HG02610 (cell line): ENCODE data around the gene WWTR1.

Experiments used
- ATAC-seq: cut with Tn5 transposase; IDR thresholded peaks from one replicate; pipeline ENCODE4 v1.9.1; 2021; ENCODE audit warnings: mild to moderate bottlenecking, moderate library complexity; ENCODE audit not compliant: unreplicated experiment

Gene WWTR1

DNA sequence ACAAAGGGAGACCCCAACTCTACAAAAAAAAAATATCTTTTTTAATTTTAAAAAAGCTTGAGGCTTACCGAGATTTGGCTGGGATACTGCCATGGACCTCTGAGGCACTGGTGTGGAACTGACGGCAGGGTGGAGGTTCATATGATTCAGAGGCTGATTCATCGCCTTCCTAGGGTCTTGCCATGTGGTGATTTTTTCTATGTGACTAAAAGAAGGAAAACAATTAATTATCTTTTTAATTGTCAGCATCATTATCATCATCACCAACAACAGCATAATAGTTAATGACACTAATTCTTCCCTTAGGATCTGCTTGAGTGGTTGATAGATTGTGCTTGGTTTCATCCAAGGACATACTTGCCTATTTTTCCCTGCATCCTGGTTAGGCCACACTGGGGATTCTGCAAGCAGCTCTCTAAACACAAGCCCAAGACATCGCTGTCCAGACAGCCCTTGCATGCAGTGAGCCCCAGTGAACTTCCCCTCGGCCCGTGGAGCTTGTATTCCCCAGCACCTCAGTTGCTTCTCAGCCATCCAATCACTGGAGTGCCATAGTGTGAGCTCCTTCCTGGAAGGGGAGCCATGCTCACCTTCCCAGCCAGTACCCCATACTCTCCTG lies 84.9 kb downstream of the WWTR1 start:
- ATAC-seq, result no peak

DNA sequence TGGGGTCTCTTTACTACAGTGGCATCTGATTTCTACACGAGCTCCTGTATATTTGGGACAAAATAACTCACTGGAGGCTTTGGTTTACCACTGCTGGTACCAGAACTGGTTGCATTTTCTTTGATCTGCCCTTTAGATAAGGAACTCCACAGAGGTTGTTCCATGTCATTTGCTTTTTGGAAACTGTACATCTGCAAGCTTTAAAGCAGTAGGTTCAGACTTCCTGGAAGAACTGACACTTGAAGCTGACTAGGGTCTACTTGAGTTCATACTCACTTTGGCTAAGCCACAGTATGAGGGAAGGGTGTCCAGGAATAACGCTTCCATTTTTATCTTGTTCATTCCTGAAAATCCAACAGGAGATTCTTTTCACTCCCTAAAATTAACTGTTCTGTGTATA lies 86.4 kb downstream of the WWTR1 start:
- ATAC-seq, result no peak

DNA sequence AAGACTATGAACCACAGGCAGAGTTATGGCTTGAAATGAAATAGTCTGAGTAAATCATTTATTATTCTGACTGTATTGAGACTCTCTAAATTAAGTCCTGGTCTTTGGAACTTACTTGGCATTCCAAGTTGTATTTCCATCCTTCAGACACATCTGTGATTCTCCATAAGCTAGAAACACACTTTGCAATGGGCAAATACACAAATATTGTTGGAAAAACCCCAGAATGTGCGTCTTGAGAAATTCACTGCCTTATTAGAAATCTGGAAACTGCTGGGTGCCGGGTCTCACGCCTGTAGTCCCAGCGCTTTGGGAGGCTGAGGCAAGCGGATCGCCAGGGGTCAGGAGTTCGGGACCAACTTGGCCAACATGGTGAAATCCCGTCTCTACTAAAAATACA lies 87.8 kb downstream of the WWTR1 start:
- ATAC-seq, result no peak

DNA sequence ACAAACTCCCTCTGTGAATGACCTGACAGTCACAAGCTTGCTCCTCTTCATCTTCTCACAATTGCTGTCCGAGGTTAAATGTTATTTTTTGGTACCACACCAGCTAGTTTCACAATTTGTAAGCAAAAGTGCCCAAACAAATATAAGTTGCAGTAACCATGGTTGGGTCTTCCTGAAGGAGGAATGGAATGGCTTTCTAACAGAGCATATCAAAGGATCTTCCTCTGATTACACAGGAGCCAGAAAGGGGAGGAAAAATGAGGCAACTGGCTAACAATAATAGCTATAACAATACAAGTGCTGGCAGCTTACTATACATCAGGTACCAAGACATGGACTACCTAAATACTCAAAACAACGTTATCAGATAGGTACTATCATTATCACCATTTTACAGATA lies 90.4 kb downstream of the WWTR1 start:
- ATAC-seq, result no peak

DNA sequence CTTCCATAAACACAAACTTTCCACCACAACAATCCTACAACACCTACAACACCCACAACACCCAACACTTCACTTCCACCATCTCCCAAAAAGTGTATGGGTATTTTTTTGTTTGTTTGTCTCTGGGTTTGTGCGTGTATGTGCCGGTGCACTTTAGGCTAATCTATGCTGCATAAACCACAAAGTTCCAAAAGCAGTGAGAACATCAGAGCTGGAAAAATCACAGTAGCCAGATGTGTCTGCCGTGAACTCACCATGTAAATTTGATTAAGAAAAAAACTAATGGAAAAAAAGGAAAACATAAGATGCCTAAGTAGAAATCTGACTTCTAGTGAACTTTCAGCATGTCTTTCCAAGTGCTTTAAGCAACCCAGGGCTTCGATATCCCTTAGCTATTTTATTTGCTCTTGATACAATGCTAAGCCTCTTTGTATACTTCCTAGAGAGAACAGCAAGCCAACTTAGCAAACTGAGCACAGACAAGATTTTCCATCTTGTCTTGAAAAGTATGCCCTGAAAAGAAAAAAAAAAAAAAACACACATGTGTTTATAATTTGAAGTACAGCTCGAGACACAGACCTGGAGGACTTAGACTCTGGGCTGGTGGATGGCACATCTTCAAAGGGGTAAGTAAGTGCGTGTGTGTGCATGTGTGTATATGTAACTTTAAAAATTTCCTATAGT lies 91.4 kb downstream of the WWTR1 start:
- no peak for ATAC-seq

DNA sequence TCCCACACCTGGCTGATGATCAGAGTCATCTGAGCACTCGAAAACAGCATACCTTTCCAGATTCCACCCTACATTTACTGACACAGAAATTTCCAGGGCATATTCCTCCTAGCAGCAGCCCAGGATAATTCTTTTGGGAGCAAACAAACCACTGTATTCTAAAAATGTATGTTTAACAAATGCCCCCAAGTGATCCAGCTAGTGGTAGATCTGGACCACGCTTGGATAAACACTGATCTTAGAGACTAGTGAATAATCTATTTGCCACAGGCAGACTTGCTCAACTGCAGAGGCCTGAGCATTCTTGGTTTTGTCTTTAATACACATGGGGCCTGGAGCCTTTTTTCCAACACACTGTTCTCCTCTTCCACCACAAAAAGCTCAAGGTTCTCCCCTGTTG lies 93.7 kb downstream of the WWTR1 start:
- ATAC-seq, result no peak

DNA sequence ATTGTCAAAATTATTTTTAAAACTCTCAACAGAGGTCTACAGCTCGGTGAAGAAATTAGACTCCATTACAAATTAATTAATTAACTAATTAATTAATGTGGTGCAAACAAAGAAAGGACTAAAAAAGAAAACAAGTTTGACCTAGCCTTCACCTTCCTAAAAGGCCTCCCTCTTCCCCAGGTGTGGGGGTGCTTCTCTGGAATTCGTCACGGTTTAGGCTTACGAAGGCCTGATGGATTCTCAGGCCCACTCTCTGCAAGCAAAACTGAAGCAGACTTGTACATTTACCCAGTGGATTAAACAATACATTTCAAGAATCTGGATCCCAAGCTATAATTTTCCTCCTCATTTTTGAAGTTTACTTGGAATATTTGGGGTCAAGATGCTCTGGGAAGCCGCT lies 94.7 kb downstream of the WWTR1 start:
- no peak for ATAC-seq

DNA sequence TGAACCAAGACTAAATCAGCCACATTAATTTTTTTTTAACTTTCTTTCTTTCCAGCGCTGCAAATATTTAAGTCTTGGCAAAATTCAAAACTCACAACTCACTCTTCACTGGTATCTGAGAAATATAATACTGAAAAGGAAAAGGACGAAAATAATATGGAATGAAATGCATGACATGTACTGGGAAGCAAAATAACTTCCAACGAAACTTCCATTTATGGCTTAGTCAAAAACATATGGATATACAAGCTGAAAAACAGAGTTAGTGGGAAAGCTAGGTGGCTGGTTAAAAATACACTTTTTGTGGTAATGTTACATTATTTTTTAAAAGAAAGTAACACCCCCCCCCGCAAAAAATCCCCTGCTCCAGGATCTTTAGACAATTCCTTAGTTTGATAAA lies 97.2 kb downstream of the WWTR1 start:
- no peak for ATAC-seq

DNA sequence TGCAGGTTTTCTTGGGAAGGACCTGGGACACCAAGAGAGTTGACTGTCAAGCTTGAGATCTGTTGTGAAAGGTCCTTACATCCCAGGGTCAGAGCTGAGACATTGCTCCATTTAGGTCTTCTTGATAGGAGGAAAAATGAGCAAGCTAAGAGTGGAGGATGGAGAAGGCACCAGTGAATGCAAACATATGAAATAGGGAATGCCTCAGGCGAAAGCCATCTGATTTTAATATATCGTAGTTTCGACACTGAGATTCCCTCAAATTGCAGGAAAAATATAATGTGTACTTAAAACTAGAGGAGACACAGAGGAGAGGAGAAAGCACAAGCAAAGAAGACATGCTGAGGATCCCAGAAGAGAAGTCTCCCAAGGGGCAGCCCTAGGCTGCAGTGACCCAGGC lies 97.8 kb downstream of the WWTR1 start:
- no peak for ATAC-seq

DNA sequence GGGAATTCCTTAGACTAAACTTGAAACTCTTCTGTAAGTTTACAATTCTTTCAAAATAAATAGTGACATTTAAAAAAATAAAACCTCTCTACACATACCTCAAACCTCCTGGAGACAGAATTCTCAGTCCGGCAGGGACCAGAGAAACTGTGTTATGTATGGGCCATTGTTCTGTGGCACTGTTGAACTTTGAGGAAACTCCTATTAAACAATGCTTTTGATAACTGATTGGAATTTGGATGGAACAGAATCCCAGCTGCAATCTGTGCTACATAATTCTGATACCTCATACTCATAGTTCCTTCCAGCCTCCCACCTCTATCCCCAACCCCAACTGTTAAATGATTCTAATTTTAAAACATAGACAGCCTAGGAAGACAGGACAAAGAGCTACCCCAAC lies 98.3 kb downstream of the WWTR1 start:
- no peak for ATAC-seq

DNA sequence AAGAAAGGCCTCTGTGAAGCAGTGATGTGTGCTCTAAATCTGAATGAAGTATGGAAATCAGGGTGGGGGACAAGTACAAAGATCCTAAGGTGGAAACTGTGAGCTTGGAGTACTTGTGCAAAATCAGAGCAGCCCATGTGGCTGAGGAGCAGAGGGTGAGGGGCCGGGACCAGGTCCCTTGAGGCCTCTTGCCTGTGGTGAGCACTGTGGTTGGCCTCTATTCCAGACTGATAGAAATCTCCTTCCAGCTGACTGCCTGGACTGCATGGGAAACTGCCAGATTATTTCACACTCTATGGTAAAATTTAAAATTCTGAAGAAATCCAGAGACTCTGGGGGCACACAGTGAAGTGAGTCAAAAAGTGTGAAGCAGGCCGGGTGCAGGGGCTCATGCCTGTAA lies 101.9 kb downstream of the WWTR1 start:
- ATAC-seq, result no peak

DNA sequence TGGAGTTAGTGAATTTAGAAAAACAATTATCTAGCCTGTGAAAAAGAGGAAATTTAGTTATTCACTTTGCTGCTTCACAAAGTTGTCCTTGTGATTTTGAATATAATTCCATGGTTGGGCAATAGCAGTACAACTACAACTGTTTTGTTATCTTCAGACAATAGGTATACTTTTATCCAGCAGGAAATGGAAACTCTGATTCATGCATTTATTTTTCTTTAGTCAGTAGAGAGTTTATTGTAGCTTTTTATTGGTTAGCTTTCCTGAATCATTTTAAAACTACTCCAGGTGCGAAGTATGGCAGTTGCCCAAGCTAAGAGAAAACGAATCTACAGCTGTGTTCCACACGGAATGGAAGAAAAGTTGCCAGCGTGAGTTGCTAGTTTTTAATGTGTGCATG lies 103.0 kb downstream of the WWTR1 start:
- ATAC-seq, result no peak

DNA sequence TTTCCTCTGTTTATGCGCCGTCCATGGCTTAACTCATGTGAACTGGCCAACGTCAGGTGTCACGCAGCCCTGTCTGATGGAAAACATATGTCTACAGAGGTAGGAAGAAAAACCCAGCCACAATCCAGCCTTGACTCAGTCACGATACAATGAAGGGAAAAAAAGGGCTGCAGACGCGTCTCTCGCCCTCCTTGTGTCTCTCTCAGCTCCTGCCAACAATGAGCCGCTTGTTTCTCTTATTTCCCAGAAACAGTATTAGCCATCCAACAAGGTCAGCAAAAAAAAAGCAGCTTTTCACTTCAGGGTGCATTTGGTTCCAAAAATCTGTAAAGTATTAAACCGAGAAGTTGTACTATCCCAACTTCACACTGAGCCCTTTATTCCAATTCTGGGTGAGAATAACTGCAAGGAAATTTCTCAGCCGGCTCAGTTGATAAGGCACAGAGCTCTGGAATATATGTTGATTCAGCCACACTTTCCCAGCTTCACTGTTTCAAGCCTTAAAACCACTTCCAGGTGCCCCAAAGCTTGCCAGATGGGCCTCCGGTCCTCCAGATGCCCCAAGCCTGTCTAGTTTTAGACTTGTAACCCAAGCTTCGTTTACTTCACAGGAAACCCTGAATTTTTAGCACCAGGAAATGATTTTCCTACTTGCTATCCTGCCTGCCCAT lies 103.9 kb downstream of the WWTR1 start:
- no peak for ATAC-seq

DNA sequence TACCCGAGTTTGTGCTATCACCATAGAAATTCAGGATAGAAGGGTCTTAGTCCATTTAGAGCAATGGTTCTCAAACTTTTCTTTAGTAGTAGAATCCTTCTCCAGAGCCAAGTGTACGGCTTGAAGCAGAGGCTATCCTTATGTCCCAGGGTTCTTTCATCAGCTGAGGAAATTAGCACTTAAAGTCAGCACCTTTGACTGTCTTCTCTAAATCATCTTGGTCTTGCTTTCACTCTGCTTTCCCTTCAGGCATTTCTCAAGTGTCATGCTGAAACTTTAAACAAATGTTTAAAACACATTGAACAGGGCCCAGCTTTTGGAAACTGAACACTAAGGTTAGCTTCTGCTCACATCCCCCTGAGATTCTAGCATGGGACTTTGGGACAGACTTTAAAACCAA lies 105.1 kb downstream of the WWTR1 start:
- no peak for ATAC-seq

DNA sequence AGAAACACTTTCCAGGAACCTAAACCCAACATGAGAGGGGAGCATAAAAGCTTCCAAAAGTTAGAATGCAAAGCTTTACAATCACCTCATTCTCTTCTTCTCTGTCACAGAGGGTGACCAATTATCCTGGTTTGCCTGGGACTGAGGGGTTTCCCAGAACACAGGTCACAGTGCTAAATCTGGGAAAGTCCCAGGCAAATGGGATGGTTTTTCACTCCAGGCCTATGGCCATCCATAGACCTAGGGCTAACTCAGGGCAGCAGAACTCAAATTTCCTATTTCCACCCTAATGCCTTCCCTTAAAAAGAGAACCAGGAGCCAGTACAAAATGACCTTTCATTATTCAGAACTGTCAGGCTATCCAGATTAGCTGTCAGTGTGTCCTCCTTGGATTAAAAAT lies 106.3 kb downstream of the WWTR1 start:
- ATAC-seq, result no peak

DNA sequence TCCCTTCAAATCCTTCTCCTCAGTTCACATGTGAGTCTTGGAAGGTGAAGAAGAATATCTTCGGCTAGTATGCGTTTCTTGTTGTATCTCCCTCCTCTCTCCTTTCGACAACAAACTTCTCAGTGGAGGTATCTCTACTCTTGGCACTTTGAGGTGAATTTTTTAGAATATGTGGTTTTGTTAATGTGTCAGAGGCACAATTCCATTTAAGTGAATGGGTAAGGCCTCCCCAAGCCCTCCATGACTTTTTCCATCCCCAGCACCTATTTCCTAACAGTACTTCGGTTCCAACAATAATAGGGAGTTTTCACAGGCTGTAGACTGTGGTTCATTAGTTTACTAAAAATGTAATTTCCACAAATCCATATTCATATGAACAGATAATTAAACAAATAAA lies 109.2 kb downstream of the WWTR1 start:
- no peak for ATAC-seq

DNA sequence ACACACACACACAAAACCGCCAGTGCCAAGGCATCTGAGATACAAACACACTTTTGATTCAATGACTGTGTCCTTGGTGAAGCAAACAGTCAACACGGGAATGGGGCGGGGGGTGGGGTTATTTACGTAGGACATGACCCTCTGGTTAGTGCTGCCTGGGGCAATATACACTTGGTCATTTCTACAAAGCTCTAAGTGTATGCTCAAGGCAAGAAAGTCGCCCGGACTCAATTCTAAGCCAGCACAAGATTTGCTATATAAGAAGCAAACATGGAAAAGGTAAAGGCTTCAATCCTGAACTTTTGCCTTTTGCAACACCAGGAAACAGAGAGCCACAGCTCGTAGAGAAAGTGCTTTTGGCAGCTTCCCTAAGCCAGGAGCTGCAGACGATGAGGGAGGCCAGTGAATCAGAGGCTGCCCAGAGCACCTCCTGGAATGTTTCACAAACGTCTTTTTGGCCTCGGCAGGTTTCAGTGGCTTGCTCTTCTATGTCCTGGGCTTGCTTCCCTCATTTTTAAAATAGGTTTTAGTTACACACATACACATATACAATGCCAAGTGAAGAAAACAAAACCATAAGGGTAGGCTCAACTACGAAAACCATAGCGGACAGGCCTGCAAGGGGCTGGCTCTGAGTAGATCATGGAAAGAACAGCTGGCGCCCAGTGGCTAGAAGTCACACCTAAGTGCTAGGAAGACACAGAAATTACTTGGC lies 109.7 kb downstream of the WWTR1 start:
- ATAC-seq, result no peak

DNA sequence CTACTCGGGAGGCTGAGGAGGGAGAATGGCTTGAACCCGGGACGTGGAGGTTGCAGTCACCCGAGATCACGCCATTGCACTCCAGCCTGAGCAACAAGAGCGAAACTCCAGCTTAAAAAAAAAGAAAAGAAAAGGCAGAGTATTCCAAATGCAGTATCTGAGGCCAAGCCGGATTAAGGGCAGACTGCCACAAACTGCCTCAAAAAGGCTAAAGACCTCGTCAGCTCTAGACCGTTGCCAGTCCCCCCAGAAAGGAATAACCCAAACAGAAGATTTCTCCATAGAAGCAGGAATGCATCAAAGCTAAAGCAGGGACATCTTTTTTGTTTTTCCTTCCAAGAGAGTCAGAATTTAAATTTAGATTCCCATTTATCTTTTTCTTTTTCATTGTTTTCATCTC lies 110.4 kb downstream of the WWTR1 start:
- ATAC-seq, result no peak

DNA sequence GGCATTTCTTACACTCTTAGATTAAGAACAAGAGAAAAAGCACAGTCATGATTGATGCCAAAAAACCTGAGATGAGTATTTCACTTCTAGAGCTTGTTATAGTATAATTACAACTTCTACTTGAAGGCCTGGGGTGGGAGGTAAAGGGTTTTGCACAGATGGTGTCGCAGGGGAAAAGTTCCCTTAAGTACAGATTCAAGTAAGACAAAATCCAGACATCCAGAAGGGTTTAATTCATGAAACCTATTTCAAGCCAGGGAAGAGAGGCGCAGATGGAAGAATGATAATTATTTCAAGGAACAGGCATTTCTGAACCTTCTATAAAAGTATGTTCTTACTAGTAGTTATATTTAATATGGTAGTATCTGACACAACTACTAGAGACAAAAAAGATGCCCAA lies 112.8 kb downstream of the WWTR1 start:
- ATAC-seq, result no peak

DNA sequence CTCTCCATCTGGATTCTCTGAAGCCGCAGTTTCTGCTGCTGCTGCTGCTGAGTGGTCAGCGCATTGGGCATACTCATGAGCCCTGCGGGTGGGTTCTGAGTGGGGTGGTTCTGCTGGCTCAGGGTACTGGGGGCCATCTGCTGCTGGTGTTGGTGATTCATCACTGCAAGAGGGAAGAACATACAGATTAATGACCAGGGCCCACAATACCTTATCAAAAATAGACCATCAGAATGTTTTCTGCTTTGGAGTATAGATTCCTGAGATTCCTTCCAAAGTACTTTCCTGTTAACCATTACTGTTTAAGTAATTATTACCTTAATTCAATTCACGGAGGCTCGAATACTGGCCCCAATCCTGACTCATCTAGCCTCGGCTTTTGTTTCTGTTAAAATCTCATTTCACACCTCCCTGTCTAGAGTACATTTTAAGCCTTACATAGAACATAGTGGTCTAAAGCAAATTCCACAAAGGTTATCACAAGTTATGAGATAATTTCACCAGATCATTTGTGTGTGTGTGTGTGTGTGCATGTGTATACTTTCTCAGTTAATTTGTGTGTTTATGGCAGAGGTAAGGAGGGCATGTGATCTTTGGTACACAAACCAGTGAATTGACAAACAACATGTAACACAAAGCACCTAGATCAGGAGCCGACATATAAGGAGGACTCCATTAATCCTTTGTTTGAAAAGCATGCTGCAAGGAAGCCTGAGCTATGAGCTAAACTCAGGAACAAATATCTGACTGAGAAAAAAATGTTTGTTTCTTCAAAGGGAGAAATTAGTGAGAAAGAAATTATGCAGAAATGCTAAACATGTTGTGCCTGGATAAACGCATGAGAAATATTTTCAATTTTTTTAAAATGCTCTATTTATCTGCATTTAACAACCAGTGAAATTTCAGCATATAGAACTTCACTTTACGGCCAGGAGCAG lies 115.2 kb downstream of the WWTR1 start:
- ATAC-seq, result no peak

DNA sequence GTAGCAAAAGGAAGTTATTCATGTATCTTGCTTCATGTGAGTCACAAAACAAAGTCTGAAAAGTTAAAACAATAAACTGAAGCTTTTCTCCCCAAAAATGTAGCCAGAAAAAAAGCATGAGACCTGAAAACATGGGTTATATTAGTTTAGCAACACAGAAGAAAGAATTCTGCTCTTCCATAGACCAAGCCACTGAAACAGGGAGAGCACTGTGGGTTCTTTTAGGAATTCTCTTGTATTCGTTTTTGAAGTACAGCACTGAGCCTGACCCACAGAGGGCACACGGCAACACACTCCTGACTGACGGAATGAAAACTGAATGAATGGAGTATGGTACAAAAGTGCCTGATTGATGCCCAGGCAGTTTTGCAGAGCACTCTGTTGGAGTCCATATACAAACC lies 116.7 kb downstream of the WWTR1 start:
- no peak for ATAC-seq
